HG03520 (cell line): Measurements from ENCODE around the gene KLHL11.
"Not testable (repeated sequence)": the region's sequence is repeated elsewhere in the genome, so short reads cannot be mapped to it uniquely, and the experiment has no call there.

Source experiments
- ATAC-seq: cut with Tn5 transposase; IDR thresholded peaks from one replicate; pipeline ENCODE4 v1.9.1; 2021; ENCODE audit warnings: mild to moderate bottlenecking, moderate library complexity; ENCODE audit not compliant: unreplicated experiment

The KLHL11 gene

DNA sequence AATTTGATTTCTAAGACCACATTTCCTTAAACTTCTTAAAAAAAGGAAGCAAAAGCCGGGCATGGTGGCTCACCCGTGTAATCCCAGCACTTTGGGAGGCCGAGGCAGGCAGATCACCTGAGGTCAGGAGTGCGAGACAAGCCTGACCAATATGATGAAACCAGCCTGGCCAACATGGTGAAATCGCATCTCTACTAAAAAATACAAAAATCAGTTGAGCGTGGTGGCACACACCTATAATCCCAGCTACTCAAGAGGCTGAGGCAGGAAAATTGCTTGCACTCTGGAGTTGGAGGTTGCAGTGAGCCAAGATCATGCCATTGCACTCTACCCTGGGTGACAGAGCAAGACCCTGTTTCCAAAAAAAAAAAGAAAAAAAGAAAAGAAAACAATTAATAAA, 24.4 kb downstream of the KLHL11 start:
- not testable (repeated sequence) for ATAC-seq

DNA sequence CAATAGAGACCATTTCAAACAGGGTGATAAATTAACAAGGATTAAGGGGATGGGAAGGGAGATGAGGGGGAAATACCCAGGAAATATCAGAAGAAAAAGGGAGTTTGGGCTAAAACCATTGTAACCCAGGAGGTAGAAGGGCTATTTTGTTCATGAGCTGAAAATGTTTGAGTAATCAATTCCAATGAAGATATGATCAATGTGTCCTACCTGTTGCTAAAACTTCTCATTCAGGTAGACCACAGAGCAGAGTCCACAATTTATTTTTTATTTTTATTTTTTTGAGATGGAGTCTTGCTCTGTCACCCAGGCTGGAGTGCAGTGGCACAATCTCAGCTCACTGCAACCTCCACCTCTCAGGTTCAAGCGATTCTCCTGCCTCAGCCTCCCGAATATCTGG, 25.8 kb downstream of the KLHL11 start:
- not testable (repeated sequence) for ATAC-seq

DNA sequence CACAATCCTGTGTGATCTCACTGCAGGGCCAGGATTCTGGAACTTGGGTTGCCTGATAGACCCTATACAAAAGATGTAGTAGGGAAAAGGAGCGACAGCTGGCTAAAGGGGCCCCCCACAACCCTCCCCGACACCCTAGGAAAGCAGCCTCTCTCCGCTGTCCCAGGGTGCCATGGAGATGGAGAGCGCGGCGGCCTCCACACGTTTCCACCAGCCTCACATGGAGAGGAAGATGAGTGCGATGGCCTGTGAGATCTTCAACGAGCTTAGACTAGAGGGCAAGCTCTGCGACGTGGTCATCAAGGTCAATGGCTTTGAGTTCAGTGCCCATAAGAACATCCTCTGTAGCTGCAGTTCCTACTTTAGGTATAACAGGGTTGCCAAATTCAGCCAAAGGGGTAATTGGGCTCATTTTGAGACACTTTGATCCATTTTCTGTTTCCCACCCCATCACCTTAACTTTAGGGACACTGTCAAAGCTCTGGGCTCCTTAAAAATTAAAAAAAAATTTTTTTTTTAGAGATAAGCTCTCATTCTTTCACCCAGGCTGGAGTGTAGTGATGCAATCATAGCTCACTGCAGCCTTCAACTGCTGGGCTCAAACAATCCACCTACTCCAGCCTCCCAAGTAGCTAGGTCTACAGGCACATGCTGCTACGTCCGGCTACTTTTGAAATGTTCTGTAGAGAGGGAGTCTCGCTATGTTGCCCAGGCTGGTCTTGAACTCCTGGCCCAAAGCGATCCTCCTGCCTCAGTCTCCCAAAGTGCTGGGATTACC, 27.3 kb downstream of the KLHL11 start, which contains the start of gene KLHL10:
Gene KLHL10, plus strand, starts transcription at position 65 of the 778 bp plus-strand sequence. Its CDS starts 108 bp downstream, at position 173.
- no peak for ATAC-seq

DNA sequence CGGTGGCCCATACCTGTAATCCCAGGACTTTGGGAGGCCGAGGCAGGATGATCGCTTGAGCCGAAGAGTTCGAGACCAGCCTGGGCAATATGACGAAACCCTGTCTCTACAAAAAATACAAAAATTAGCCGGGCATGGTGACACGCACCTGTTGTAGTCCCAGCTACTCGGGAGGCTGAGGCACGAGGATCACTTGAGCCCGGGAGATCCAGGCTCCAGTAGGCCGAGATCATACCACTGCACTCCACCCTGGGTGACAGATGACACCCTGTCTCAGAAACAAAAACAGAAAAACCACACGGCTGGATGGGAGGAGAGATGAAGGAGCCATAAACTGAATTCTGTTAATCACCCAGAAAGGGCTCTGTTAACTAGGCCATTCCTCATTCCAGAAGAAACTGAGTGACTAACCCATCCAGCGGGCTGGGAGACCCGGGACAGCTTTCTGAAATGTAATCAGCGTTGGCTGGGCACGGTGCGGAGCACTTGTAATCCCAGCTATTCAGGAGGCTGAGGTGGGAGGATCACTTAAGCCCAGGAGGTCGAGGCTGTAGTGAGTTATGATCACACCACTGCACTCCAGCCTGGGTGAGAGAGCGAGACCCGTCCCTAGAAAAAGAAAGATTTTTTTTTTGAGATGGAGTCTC, 28.6 kb downstream of the KLHL11 start:
- no peak for ATAC-seq

DNA sequence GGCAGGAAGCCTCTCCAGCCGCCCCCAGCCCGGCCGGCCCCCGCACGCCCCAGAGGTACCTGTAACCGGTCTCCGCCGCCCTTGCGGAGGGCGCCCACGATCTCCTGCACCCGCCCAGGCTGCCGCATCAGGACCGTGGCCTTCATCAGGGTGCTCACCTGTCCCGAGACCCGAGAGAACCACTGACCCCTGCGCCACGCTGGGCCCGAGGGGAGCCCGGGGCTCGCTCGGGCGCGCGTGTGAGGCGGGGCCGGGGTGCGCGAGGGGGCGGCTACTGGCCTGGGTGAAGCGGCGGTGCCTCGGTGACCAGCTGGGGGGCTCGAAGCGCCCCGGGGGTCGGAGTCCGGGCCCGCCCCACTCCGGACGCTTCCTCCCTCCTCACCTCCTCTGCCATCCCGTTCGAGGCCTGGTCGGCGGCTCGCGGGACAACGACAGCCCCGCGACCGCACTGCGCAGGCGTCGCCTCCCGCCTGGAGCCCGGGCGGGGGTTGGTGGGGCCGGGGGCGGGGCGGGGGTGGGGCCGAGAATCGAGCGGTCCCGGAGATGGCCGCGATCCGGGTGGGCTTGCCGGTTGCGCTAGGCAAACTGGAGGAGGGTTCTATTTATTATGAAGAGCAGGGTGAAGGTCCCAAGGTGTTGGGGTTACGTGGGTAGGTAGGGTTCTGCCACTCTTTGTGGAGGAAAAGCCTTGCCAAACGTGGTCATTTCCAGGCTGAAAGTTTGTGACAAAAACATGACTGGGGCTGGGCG, 29.2 kb downstream of the KLHL11 start, which contains the start of gene NT5C3B:
Gene NT5C3B, minus strand, starts transcription at position 433 of the 750 bp plus-strand sequence. Its CDS starts 39 bp downstream, at position 394.
- ATAC-seq, result no peak

DNA sequence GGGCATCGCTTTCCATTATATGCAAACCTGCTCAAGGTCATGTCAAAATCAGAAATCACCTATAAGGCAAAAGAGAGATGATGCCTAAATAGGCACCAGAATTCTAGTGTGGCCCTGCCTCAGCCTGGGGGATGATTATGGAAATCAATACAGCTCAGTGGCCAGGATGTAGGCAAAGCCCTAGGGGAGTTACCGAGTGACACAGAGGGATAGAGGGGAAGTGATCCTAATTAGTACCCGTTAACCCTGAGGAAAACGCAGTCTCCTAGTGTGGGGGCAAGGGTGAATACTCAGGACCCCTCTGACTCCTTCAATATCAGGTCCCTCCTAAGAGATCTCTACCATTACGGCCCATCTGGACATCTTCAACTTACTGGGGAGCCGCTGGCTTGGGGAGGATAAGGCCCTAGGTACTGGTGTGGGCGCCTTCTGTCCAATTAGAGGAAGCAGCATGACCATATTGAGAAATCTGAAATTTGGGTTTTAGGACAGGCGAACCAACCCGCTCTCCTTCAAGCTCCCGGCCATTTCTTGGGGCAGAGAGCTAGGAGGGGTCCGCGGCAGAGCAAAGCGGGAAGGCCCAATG, 29.9 kb downstream of the KLHL11 start:
- no peak for ATAC-seq

DNA sequence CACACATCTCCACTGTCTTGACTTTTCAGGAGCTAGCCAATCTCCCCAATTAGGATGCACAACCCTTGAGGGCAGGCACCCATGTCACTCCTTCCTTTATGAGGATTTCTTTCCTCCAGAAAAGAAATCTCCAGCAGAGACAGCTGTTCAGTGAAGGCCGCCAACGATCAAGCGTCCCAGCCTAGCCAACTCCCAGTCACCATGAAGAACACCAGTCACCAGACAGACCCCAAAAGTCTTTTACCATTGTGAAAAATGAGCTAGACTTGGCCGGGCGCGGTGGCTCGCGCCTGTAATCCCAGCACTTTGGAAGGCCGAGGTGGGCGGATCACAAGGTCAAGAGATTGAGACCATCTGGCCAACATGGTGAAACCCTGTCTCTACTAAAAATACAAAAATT, 35.3 kb downstream of the KLHL11 start:
- ATAC-seq, result not testable (repeated sequence)

DNA sequence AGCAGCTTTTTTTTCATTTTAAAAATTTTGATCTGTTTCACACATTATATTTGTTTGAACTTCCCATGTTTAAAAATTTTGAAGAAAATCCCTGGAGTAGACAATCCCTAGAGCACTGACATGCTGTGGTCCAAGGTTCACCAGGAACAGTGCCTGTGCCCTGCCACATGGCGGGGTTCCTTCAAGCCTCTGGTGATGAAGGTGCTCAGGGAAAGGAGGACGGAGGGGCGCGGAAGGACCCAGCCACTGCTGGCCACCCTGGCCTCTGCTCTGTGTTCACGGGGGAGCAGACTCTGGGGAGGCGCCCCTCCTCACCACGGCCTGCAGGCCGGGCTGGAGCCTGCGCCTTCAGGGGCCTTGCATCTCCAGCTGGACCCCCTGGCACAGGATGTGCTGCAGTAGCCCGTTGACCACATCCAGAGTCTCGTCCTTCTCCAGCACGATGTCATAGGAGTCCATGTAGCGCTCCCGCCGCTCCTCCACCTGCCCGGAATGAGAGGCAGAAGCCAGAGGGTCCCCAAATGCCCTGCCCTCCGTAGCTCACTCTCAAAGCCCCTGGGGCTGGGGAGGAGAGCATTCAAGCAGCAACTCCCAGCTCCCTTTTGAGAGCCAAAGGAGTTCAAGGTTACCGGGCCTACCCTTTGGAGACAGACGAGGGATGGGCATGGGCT, 39.9 kb downstream of the KLHL11 start:
- ATAC-seq, result no peak

DNA sequence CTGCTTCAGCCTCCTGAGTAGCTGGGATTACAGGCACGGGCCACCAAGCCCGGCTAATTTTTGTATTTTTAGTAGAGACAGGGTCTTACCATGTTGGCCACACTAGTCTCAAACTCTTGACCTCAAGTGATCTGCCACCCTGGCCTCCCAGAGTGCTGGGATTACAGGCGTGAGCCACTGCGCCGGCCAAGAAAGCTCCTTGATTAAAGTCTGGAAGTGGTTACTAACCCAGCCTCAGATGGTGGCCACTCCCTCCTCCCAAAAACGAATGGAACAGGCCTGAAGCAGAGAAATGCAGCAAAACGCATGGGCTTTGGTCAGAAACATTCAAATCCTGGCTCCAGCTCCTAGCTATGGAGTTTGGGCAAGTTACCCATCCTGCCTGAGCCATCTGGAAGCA, 41.1 kb downstream of the KLHL11 start:
- ATAC-seq, result no peak

DNA sequence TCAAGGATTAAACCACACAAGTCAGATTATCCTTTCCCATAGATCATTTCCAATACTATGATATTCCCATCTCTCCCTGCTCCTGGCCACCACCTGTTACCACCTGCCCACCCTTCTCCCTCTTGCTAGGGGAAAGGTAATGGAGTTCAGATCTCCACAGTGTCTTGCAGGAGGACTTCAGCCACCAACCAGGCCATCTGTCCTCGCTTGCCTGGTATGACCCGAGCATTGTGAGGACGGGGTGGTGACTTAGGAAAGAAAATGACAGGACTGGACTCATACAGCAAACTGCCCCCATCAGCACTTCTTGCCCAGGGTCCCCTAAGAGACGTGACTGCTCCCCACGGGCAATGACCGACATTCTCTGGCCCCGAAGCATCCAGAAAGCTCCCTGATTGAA, 41.6 kb downstream of the KLHL11 start:
- no peak for ATAC-seq

DNA sequence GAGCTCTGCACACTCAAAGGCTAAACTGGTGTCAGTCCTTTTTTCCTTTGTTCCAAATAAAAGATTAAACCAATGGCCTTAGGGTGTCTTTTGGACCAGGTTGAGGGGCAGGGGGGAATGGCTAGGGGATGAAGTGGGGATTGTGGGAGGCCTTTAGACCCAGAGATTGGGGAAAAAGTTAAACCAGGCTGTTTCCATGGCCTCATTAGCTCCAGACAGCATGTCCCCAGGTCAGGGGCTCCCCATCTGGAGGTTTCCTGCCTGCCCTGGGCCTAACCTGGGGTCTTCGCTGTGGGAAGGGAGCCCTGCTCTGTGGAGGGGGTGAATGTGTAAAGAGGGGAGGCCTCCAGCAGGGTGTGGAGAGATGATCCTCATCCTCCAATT, 42.1 kb downstream of the KLHL11 start:
- no peak for ATAC-seq

DNA sequence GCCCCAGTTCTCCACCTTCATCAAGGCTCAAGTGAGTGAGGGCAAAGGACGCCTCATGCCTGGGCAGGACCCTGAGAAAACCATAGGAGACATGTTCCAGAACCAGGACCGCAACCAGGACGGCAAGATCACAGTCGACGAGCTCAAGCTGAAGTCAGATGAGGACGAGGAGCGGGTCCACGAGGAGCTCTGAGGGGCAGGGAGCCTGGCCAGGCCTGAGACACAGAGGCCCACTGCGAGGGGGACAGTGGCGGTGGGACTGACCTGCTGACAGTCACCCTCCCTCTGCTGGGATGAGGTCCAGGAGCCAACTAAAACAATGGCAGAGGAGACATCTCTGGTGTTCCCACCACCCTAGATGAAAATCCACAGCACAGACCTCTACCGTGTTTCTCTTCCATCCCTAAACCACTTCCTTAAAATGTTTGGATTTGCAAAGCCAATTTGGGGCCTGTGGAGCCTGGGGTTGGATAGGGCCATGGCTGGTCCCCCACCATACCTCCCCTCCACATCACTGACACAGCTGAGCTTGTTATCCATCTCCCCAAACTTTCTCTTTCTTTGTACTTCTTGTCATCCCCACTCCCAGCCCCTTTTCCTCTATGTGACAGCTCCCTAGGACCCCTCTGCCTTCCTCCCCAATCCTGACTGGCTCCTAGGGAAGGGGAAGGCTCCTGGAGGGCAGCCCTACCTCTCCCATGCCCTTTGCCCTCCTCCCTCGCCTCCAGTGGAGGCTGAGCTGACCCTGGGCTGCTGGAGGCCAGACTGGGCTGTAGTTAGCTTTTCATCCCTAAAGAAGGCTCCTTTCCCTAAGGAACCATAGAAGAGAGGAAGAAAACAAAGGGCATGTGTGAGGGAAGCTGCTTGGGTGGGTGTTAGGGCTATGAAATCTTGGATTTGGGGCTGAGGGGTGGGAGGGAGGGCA, 42.7 kb downstream of the KLHL11 start:
- no peak for ATAC-seq

DNA sequence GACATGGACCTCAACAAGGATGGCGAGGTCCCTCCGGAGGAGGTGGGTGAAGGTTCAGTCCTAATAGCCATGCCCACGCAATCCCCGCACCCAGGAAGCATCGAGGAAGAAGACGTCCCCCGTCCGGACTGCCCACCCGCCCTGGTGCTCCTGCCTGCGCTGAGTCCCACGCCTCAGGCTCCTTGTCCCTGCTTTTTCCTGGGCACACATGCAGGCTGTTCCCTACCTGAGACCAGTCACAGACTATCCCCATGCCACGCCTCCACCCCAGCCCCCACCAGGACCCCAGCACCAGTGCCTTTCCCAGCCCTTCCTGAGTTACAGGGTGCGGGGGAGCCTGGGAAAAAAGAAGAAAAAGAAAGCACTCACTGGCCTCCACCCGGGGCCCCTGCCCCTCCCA, 43.4 kb downstream of the KLHL11 start:
- ATAC-seq, result no peak

DNA sequence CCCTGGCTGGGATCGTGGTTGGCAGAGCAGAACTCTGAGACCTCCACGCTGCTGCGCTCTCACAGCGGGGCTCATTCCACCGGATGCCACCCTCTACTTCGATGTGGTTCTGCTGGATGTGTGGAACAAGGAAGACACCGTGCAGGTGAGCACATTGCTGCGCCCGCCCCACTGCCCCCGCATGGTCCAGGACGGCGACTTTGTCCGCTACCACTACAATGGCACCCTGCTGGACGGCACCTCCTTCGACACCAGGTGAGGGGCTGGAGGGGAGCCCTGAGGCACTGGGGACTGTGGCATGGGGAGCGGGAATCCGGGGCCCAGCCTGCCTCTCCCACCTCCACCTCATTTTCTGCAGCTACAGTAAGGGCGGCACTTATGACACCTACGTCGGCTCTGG, 47.2 kb downstream of the KLHL11 start:
- no peak for ATAC-seq

DNA sequence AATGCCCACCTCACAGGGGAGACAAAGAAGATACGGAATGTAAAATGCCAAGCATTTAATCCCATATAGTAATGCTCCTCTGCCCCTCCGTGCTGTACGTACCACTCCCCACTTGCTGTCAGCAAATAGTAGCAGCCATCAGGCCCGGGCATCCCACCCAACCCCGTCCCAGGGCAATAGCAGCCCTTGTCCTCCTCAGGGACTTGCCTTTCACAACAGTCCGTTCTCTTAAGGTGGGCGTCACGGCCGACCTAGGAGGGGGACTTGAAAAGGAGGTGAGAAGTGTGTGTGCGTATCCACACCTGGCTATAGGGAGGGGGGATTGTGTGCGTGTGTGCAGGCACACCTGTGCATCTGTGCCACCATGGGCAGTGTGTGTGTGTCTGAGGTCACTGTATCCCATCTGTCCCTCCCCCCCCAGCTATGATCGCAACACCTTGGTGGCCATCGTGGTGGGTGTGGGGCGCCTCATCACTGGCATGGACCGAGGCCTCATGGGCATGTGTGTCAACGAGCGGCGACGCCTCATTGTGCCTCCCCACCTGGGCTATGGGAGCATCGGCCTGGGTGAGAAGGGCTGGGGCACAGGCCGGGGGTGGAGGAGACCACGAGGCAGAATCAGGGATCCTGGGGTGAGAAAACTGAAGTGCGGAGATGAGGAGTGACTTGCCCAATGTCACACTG, 48.4 kb downstream of the KLHL11 start:
- ATAC-seq, result no peak

DNA sequence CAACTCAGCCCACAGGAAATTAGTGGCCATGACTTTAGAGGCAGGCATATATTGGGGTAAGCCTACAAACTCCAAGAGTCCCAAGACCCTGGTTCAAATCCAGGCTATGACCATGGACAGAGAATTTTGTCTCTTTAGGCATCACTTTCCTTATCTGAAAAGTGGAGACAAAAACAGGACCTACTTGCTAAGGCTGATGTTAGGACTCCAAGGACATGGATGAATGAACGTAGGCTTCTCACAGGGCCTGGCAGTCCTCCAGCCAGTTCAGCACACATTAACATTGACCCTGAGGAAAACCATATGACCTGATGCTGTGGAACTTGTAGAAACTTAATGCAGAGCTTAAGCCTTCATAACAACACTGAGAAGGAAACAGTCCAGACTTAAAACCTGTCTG, 51.0 kb downstream of the KLHL11 start:
- ATAC-seq, result no peak

DNA sequence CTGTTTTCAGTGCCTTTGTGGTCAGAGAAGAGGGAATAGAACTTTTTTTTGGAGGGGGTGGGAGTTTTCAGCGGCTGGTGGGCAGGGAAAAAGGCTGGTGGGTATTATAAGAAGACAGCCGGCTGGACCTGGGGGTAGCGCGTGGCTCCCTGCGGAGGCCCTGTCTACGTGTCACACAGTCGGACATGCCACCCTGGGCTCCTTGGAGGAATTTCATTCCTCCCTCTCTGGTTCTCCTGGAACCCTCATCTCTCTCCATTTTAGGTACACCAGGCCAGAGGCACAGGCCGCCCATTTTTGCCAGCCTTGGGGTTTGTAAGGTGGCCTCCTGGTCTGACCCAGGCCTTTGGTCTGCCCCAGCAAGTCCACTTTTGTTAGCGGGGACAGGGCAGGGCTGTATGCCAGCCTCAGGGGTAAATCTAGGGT, 51.5 kb downstream of the KLHL11 start:
- no peak for ATAC-seq

DNA sequence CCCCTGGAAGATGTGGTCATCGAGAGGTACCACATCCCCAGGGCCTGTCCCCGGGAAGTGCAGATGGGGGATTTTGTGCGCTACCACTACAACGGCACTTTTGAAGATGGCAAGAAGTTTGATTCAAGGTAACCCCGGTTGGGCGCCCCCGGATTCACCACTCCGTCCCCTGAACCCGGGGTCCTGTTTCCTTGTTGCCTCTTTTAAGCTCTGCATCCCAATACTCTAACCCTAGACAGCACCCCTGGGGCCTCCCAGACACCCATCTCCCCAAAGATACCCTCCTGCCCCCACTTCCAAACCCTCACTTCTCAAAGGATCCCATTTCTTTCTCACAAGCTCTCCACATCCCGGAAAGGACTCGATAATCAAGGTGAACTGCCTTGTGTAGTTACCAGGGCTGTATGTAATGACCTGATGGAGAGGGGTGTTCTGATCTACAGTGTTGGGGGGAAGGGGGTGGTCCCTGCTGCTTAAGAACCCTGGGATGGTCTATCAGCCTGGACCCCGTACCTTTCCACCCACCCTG, 52.0 kb downstream of the KLHL11 start:
- no peak for ATAC-seq
